HG02943 (cell line): ENCODE data around the gene KDM4B.

Experiments used
- ATAC-seq: cut with Tn5 transposase; IDR thresholded peaks from one replicate; pipeline ENCODE4 v1.9.1; 2021; ENCODE audit warnings: mild to moderate bottlenecking, low read depth, moderate library complexity; ENCODE audit not compliant: unreplicated experiment

KDM4B gene

DNA sequence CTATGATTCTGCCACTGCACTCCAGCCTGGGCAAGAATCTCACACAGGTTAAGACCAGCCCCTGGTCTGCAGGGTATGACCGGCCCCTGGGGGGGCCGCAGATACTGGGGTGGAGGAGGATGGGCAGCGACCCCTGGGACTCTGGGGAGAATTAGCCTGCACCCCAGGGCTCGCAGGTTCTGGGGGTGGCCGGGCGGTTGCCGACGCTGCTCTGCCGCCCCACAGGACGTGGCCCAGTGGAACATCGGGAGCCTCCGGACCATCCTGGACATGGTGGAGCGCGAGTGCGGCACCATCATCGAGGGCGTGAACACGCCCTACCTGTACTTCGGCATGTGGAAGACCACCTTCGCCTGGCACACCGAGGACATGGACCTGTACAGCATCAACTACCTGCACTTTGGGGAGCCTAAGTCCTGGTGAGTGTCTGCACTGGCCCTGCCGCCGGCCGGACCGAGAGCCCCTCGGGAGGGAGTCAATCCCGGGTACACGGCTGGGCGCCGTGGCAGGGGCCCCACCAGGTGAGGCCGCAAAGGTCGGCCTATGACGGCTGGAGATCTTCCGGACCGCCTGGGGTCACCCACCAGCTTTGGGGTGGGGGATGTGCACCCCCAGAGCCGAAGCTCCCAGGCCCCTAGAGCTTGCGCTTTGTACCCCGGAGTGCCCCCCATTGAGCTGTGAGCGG, 78.5 kb downstream of the KDM4B start:
- ATAC-seq, result no peak

DNA sequence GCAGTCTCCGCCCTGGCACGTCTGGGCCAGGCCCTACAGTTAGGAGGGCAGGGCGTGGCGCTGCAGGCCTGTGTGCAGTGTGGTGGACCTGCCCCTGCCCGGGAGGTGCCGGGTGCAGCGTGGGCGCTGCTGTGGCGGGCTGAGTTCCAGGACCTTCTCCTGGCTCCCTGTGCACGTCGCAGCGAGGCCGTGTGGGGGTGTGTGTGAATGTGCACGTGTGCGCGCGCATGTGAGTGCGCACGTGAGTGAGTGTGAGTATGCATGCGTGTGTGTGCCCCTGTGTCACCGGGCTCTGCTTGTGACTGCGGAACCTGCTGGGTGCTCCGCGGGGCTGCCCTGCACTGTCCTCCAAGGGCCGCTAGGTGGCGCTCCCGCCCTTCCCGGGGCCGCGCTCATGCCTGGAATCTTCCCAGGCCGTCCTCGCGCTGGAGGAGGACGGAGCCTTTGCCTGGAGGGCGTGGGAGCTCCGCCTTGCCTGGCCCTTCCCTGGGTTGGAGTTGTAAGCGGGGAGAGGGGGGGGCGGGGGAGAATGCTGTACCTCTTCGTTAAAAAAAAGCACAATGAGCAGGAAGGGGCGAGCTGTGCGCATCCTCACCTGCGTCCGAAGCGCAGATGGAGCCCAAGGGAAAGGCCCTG, 79.3 kb downstream of the KDM4B start:
- no peak for ATAC-seq

DNA sequence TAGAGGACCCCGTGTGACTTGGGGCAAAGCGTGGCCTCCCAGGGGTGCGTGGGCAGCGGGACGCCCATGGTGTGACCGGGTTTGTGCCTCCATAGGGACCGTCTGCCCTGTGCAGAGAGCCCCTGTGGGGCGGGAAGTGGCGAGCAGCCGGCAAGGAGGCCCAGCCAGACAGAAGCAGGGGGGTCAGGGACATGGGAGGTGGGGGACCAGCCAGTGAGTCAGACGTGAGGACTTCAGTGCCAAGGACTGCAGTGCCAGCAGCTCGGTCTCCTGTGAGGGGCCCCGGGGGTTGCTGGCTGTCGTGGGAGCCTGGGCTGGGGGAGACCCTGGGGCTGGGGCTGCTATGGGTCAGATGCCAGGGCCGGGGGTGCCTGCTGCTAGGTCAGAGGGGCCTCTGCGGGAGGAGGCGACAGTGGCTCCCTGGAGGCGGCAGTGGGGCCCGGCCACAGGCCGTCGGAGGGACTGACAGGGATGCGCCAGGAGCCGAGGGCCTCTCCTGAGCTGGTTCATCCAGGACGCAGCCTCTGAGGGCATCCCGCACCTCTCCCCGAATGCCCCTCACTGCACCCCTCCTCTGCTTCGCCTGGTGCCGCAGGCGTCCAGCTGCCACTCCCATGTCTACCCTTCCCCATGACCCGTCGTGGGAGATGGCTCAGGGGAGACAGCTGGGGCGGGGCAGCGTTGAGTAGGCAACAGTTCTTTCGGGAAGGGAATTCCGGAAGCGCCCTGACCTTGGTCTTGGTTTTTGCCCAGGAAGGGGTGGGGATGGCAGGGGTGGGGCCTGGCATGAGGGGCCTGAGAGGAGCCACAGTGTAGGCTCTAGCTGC, 80.0 kb downstream of the KDM4B start:
- ATAC-seq, result no peak

DNA sequence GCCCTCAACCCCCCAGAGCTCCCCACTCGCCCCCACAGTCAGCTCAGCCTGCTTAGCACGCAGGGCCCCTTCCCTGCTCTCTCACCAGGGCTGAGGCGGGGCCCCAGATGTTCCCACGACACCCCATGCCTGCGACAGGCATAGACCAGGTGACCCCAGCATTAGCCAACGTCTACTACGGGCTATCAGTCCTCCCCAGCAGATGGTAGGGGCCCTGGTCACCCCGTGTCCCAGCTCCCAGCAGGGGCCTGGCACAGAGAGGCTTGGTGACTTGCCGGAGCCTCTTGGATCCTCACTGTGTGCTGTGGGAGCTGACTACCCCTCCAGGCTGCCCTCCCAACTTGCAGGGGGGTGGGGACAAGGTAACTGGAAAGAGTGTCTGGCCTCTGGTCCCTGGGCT, 80.6 kb downstream of the KDM4B start:
- ATAC-seq, result no peak

DNA sequence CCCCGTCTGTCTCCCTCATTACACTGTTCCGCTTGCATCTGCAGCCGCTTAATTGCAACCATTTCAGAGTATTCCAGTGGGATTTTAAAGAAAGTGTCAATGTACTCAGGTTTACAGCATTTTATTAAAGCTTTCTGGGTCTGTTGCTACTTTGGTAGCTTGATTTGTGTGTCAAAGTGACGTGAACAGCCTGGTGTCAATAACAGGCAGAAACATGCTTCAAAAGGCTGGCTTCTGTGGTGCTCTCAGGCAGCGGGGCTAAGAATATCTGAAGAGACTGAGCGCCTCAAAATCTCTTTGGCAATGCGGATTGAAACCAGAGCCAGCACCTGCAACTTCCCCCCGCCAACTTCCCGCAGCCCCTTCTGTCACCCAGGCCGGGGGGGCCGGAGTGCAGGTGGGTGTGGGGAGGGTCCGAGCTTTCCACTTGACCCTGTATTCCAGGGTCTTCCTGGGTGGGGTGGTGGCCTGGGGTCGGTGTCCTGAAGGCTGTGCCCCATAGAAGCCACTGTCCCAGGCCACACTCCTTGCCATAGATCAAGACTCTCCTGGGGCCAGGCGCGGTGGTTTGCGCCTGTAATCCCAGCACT, 81.2 kb downstream of the KDM4B start:
- no peak for ATAC-seq

DNA sequence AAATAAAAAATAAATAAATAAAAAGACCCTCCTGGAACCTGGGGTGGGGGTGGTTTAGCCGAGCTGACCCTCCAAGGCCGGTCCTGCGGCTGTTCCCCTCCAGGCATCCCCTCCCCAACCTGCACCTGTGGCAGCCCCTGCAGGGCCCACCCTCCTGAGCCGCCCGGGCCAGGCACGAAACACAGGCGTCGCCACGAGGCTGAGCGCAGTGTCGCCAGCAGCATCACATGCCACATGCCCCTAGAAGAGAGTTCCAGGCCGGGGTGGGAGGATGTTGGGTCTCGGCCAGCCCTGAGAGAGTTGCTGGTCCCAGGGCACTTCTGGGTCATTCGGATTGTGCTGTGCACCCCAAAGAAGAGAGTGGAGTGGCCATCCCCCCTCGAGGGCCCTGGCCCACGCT, 82.0 kb downstream of the KDM4B start:
- no peak for ATAC-seq

DNA sequence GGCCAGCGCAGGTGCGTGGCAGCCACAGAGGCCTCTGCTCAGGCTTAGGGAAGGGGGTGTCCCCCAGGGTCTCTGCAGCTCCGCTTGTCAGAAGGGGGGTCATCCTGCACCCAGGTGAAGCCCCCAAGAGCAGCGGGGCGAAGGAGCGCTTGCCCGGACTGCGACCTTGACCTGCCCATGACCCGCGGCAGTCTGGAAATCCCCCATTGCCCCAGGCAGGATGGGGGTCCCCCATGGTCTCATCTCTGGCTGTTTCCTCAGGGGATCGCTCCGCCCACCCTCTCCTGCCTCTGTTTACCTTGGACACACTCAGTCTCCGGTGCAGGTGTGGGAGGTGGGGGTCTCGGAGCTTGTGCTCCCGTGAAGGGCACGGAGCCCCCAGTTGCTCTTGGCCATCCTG, 82.7 kb downstream of the KDM4B start:
- ATAC-seq, result no peak

DNA sequence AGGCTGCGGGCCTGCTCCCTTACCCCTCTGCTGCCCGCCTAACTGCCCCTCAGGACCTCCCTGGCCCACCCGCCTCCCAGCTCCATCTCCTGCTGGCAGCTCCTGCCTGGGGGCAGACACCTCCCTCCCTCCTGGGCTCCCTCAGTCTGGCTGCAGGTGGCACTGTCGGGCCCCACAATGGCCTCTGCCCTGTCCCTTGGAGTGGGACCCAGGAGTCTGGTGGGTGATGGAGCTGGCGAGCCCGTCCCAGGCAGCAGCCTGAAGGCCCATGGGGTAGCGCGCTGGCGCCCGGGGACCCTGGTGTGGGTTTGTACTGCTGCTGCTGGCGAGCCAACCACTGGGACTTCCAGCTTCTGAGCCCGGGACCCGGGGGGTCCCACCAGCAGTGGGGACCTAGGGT, 83.6 kb downstream of the KDM4B start:
- no peak for ATAC-seq

DNA sequence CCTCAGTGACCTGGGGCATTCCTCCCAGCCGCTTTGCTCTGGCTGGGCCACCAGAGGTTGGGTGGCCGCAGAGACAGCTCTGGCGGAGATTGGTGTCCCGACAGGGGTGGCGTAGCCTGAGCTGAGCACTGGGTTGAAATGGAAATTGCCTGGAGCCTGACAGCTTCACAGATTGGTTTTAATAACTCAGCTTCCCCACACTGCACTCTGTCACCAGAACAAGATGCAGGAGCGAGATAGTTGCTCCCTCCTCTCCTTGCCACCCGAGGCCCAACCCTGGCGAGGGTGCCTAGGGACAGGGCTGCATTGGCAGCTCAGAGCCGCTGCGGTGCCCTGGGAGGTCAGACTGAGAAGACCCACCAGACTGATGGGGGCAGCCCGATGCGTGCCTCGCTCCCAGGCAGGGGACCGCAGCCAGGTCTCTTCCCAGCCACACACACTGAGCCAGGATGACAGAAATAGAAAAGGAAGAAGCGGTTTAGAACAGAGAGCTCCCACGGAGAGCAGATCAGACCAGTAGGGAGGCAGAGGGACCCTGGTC, 84.1 kb downstream of the KDM4B start:
- no peak for ATAC-seq

DNA sequence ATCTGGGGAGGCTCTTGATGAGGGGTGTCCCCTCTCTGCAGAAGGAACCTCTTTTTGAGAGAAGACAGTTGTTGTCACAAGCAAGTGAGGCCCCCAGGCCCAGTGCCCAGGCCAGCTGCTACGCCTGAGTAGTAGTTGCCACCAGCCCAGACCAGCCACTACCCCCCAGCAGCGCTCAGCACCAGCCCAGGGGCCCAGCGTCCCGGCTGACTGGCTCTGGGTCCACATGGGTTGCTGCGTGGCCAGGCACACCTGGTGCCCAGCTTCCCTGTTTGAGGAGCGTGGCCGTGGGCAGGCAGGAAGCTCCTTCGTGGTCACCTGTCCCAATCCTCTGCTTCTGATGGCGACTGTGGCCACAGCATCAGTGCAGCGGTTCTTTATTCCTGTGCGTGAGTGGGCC, 84.7 kb downstream of the KDM4B start:
- ATAC-seq, result no peak

DNA sequence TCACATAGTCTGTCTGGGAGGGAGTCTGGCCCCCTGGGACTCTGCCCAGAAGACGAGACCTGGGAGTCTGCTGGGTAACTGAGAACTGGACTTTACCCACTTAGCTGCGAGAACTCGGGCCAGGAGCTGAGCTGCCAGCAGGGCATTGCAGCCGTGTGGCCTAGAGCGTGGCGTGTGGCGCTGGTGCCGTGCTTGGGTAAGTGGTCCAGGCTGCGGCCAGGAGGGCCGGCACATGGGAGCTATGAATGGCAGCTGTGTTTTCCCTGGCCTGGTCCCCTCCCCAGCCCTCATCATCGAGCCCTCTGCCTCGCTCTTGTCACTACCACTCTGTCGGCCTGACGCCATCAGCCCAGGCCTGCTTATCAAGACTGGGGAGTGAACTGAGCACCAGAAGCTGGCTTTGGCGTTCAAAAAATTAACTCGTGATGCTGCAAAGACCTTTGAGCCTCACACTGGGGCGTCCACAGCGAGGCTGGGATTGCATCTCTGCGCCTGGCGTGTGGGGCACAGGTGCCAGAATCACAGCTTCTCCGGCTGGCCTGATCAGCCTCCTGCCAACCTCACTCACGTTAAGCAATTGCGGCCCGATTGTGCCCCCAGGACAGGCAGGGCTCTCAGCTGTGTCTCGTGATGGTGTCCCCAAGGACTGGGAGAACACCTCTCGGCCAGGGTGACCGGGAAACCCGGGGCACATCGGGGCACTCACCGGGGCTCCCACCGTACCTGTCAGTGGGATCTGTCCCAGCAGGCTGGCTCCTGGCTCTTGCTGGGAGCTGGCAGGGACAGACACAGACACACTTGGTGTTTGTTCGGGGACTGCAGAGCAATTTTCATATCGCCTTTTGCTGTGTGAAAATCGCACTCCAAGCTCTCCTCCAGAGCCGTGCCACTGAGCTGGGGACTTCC, 85.9 kb downstream of the KDM4B start:
- no peak for ATAC-seq

DNA sequence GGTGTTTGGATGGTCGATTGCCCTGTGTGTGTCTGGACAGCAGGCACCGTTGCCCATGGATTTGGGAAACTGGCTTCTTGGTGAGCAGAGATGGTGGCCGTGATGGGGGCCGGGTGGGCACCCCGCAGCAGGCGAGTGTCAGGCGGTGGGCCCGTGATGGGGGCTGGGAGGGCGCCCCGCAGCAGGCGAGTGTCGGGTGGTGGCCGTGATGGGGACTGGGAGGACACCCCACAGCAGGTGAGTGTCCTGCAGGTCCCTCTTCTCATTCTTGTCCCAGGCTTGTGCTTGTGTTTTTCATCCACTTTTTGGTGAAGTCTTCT, 86.5 kb downstream of the KDM4B start:
- no peak for ATAC-seq

DNA sequence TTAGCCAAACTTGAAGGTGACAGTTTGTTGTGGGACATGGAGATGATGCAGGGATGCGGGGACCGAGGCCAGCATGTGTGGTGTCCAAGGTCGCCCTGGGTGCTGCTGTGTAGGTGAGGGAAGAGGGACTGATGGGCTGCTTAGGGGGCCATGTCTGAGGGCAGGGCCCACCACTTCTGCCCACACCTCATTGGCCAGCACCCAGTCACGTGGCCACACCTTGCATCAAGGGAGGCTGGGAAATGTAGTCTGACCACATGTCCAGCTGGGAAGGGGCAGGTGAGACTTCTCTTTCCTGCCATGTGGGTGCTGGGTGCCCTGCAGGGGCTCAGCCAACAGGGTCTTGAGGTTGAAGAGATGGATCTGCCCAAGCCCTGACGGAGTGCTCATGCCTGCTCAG, 88.9 kb downstream of the KDM4B start:
- ATAC-seq, result no peak

DNA sequence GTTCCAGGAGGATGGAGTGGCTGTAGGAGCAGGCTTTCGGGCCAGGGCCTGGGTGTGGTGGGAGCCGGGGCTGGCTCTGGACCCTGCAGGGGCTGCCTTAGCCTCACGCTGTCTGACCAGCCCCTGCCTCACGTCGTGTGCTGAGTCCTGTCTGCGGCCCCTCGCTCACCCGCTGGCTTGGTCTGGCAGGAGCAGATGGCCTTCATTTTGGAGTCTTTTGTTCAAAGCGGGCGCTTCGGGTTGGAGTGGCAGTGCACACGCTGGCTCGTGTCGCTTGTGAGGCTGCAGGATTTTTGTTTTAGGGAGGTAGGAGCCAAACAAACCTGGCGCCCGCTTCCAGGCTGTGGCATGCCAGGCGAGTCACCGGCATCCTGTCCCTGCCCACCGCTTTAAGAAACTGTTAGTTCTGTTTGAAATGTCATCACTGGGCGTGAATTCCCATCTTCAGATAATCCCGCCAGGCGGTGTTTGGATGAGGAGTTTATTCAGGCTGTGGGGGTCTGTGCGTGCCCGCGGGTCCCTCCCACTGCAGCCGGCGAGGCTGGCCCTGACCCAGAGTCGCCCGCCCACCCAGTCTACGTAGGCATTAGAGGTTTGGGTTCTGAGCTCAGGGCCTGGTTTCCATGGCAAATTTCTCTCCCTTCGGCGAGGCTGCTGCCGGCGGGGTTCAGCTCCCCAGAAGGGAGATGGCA, 89.8 kb downstream of the KDM4B start:
- no peak for ATAC-seq

DNA sequence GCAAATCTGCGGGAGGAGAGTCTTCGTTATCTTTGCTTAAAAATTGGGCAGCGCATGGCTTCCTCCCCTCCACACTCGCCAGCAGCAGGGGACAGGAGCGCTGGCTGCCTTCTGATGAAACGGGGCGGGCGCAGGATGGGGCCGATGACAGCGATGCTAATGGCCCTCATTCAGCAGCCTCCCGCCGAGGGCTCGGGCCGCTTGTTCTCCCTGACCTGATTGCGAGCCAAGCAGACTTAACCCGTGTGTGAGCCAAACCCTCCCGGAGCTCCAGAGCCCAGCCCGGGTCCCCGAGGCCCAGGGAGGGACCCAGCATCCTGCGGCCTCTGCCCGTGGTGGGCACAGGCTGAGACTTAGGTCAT, 90.3 kb downstream of the KDM4B start:
- no peak for ATAC-seq

DNA sequence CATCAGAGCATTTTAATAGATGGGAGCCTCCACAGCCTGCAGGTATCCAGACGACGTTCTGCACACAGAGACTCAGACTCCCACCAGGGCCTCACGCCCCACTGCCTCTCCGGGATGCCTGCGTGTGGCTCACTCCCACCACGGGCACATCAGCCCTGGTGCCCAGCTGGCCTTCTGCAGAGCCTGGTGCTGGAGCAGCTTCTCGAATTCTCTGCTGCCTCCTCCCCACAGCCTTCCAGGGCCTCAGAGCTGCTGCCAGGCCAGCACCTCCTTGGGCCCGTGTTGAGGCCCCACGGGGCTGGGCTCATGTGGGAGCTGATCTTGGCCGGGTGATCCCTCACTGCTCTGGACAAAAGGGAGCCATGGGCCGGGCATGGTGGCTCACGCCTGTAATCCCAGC, 90.9 kb downstream of the KDM4B start:
- ATAC-seq, result no peak

DNA sequence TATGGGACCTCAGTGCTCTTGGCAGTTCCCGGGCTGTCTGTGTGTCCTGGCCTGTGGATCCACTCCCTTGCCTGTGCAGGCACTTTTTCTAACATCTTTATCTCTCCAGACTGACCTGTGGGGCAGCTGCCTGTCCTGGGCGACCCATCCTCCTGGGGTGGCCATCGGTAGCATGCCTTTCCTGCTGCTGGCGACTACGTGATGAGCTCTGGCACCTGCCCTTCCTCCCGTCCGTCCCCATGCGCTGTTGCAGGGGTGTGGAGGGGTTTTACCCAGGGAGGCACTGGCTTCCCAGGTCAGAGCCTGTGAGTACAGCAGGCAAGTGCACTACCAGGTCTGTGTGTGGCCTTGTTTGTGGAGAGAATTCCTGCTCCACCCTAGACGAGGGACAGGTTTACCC, 93.3 kb downstream of the KDM4B start:
- ATAC-seq, result no peak

DNA sequence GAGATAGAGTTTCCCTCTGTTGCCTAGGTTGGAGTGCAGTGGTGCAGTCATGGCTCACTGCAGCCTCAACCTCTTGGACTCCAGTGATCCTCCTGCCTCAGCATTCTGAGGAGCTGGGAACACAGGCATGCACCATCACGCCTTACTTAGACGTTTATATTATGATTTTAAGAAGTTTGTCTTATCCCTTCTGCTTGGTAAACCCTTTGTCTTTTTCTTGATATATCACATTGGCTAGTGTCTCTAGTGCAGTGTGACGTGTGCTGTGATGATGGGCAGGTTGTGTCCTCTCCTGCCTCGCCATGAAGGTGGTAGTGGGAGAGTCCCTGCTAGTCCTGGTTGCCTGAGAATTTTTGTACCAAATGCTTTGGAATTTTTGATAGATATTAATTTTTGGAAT, 93.9 kb downstream of the KDM4B start:
- ATAC-seq, result no peak

DNA sequence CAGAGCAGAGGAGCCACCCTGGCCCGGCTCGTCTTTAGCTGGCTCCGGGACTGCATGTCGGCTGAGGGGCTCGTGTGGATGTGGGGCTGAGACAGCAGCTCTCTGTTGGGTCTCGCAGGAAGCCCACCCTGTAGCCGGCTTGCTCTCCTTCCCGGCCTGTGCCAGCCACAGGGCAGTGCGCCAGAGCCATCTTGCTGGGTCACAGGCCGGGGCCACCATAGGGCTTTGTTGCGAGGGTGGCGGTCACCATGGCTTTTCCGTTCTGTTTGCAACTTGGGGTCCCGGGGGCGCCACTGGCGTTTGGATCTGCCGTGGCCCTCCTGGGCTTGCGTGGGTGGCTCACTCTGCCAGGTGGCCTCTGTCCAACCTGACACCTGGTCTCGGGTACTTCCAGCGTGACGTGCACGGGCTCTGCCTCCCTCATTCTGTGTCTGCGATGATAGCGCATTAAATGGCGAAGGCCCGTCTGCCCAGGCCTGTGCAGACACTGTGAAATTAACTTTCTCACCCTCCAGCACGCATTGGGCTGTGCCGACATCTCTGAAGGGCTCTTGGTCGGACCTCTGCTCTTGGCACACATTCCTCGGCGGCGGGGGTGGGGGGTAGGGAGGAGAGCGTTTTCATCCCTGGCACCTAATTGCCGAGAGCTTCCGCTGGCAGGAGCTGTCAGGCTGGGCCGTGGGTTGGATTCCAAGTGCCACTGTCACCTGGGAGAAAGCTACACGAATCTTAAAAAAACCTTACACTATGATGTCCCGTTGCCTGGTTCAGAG, 95.1 kb downstream of the KDM4B start:
- no peak for ATAC-seq
